ENCODE measurements around the gene CELSR1.

The CELSR1 gene

DNA sequence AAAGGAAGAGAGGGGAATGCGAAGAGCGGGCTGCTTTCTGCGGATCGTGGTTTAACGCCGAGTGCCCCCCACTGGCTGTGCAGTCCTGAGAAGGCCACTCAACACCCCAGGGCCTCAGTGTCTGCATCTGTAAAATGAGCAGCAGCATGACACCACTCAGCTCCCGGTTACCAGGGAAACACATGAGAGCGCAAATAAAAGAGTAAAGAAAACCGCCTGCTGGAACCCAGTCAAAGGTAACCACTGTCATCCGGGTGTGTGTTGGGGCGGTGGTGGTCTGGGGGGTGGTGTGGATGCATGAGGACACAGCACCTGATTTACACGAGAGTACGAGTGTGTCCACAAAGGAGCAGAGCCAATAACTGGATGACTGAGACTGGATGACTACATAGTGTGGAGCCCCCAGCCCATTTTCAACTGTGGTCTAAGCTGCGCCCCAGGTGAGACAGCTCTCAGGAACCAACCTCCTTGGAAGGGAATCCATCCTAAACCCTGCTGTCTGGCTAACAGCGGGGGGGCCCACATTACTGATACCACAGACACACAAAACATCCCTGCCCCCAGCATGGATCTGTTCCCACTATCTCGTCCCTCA, 5.7 kb downstream of the CELSR1 start:
- Histone ChIP-seq H3K27me3 (peaks cover 27% of the 10 kb centered on the region), H3K9me3 (no peaks in the 10 kb centered on the region), H3K4me1 (ENCODE audit: control insufficient read depth in 1 of 2, insufficient read depth in 1 of 2, low read depth in 1 of 2, low read length in 1 of 2) (peaks cover 6 to 9% of the 10 kb centered on the region in 2 experiments), H3K27ac (no peak overlapping the region), H3K36me3 (no peaks in the 10 kb centered on the region), H3K4me3 (ENCODE audit: low read depth in 1 of 2, low read length in 1 of 2) (no peak overlapping the region)
- no peak for TF ChIP-seq CTCF (IDR thresholded peaks at IDR 0.05)

DNA sequence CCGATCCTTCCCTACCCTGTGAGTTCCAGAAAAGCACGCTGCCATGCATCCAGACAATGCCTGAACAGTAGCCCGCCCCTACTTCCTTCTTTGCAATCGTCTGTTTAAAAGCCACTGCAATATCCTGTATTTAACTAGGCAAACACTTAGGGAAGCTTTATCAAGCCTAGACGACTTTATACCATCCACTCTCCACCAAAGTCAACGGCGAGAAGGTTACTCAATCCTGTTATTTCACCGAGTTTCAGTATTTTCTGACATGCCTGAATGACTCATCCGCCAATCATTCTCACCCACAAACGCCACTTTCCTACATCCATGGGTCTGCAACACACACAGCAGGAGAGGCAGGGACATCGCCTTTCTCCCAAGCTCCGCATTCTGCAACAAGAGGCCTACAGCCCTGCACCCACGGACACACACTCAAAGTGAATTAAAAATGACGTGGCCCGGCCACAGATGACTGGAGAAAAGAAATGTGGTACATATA, 9.3 kb downstream of the CELSR1 start:
- H3K4me3 ChIP-seq (ENCODE audit: low read depth in 1 of 2, low read length in 1 of 2): no peak overlapping the region
- no peaks in the 10 kb centered on the region for H3K27me3 ChIP-seq
- H3K4me1 ChIP-seq (ENCODE audit: control insufficient read depth in 1 of 2, insufficient read depth in 1 of 2, low read depth in 1 of 2, low read length in 1 of 2): peaks cover 6 to 9% of the 10 kb centered on the region in 2 experiments
- H3K9me3 ChIP-seq: no peaks in the 10 kb centered on the region
- no peak overlapping the region for H3K27ac ChIP-seq
- no peak for TF ChIP-seq CTCF (IDR thresholded peaks at IDR 0.05)
- H3K36me3 ChIP-seq: no peaks in the 10 kb centered on the region

- Histone ChIP-seq H3K4me1 (ENCODE audit: control insufficient read depth in 1 of 2, insufficient read depth in 1 of 2, low read depth in 1 of 2, low read length in 1 of 2) (peaks cover 6 to 9% of the 10 kb centered on the region in 2 experiments), H3K36me3 (no peaks in the 10 kb centered on the region), H3K9me3 (no peaks in the 10 kb centered on the region), H3K4me3 (ENCODE audit: low read depth in 1 of 2, low read length in 1 of 2) (no peak overlapping the region), H3K27me3 (no peaks in the 10 kb centered on the region), H3K27ac (no peak overlapping the region)
- TF ChIP-seq CTCF (IDR thresholded peaks at IDR 0.05): no peak
Observed at GRCh38 chr22:46526244-46526839, 11.1 kb downstream of the CELSR1 start.

GRCh38 chr22:46525389-46526243, 11.8 kb downstream of the CELSR1 start:
- H3K4me3 ChIP-seq (ENCODE audit: low read depth in 1 of 2, low read length in 1 of 2): no peak overlapping the region
- H3K27me3 ChIP-seq: no peaks in the 10 kb centered on the region
- H3K9me3 ChIP-seq: no peaks in the 10 kb centered on the region
- H3K36me3 ChIP-seq: no peaks in the 10 kb centered on the region
- H3K27ac ChIP-seq: no peak overlapping the region
- H3K4me1 ChIP-seq (ENCODE audit: control insufficient read depth in 1 of 2, insufficient read depth in 1 of 2, low read depth in 1 of 2, low read length in 1 of 2): peaks cover 6 to 9% of the 10 kb centered on the region in 2 experiments
- TF ChIP-seq CTCF (IDR thresholded peaks at IDR 0.05): no peak

- Histone ChIP-seq H3K27ac (no peak overlapping the region), H3K27me3 (no peaks in the 10 kb centered on the region), H3K4me3 (ENCODE audit: low read depth in 1 of 2, low read length in 1 of 2) (no peak overlapping the region), H3K9me3 (no peaks in the 10 kb centered on the region), H3K4me1 (ENCODE audit: control insufficient read depth in 1 of 2, insufficient read depth in 1 of 2, low read depth in 1 of 2, low read length in 1 of 2) (peaks cover 6 to 9% of the 10 kb centered on the region in 2 experiments), H3K36me3 (no peaks in the 10 kb centered on the region)
- no peak for TF ChIP-seq CTCF (IDR thresholded peaks at IDR 0.05)
Observed at GRCh38 chr22:46524203-46524740, 13.1 kb downstream of the CELSR1 start.
